Omental fat pad (tissue), 4 donors: ENCODE measurements around the gene CDKN2A. TPM values are rescaled to one million over a fixed set of nuclear protein-coding genes. Genes with fewer than 3 reads are reported as not detected.

Experiments used
- ATAC-seq: fragments of 150-250 bp; one replicate; pipeline ENCODE4 v1.9.1; 2016; ENCODE audit warnings: mild to moderate bottlenecking, moderate library complexity; ENCODE audit not compliant: low FRiP score
- DNase-seq: peaks from one replicate; pipeline ENCODE4 v3.0.0-alpha.2; 2019; ENCODE audit warnings: low spot score
- CTCF ChIP-seq, 3 donors: fragments of 450-650 bp; IDR thresholded peaks; one replicate each; pipeline ENCODE4 v1.5.1; 2016 to 2017; ENCODE audit warnings: antibody characterized with exemption in 3 of 3, mild to moderate bottlenecking in 3 of 3, moderate library complexity in 2 of 3
- total RNA-seq, 4 donors: library from RNA; depleted of rRNA; stranded (reverse); fragments of >200 nt; gene quantifications; one replicate each; pipeline ENCODE4 v1.1.0, GENCODE V29; 2016

CDKN2A gene
- total RNA-seq, 4 donors from 2014 or later, result 0.72 to 3.0 (median 1.8) TPM

GRCh38 chr9:21982861-21983560 lies 11.2 kb downstream of the CDKN2A start:
- DNase-seq (no peak), ATAC-seq (no peak)
- TF ChIP-seq CTCF (IDR thresholded peaks at IDR 0.05), result no peak

- TF ChIP-seq CTCF (IDR thresholded peaks at IDR 0.05), result no peak
- no peak for DNase-seq
Observed at GRCh38 chr9:21982391-21982790, 11.8 kb downstream of the CDKN2A start.

GRCh38 chr9:21976334-21976875 lies 17.8 kb downstream of the CDKN2A start:
- ATAC-seq (no peak), DNase-seq (no peak)
- no peak for TF ChIP-seq CTCF (IDR thresholded peaks at IDR 0.05)

More at GRCh38 chr9:21982391-21982790, 11.8 kb downstream of the CDKN2A start:
- ATAC-seq, result no peak

DNA sequence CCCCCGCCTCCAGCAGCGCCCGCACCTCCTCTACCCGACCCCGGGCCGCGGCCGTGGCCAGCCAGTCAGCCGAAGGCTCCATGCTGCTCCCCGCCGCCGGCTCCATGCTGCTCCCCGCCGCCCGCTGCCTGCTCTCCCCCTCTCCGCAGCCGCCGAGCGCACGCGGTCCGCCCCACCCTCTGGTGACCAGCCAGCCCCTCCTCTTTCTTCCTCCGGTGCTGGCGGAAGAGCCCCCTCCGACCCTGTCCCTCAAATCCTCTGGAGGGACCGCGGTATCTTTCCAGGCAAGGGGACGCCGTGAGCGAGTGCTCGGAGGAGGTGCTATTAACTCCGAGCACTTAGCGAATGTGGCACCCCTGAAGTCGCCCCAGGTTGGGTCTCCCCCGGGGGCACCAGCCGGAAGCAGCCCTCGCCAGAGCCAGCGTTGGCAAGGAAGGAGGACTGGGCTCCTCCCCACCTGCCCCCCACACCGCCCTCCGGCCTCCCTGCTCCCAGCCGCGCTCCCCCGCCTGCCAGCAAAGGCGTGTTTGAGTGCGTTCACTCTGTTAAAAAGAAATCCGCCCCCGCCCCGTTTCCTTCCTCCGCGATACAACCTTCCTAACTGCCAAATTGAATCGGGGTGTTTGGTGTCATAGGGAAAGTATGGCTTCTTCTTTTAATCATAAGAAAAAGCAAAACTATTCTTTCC lies 19.3 kb downstream of the CDKN2A start:
- peak; percentile 64 for ATAC-seq
- TF ChIP-seq CTCF (IDR thresholded peaks at IDR 0.05), result no peak
- DNase-seq, result no peak

GRCh38 chr9:21974343-21974721 lies 19.9 kb downstream of the CDKN2A start:
- no peak for DNase-seq
- no peak for TF ChIP-seq CTCF (IDR thresholded peaks at IDR 0.05)
- ATAC-seq, result no peak

DNA sequence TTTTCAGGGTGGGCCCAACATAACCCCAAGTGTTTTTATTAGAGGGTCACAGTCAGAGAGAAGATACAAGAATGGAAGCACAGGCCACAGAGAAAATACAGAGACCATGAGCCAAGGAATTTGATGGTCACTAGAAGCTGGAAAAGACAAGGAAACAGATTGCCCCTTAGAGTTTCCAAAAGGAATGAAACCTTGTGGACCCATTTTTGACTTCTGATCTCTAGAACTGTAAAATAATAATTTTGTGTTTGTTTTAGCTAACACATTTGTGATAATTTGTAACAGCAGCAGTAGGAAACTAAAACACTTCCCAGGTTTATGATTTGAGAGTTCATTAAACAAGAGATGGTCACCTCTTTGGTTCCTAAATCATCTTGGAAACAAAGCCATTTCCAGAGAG lies 21.8 kb downstream of the CDKN2A start:
- no peak for TF ChIP-seq CTCF (IDR thresholded peaks at IDR 0.05)
- ATAC-seq (no peak), DNase-seq (no peak)
